ENCODE measurements around the gene GNPTG. TPM values are rescaled to one million over a fixed set of nuclear protein-coding genes. Genes with fewer than 3 reads are reported as not detected.

The GNPTG gene
- 18.5 and 23.9 TPM in 2 replicates for total RNA-seq

GRCh38 chr16:1351582-1352362, at the start of gene GNPTG, which contains the start of gene TSR3:
Gene GNPTG, plus strand, starts transcription at chr16:1351931. Its CDS starts 35 bp downstream, at chr16:1351966.
Gene TSR3, minus strand, starts transcription at chr16:1351878. Its CDS starts 74 bp downstream, at chr16:1351804.

GRCh38 chr16:1308977-1309885, 42.5 kb upstream of the GNPTG start, which contains the start of gene UBE2I:
Gene UBE2I, plus strand, starts transcription at chr16:1309636. Its CDS starts 4,395 bp downstream, at chr16:1314031.

GRCh38 chr16:1333149-1333812, 18.4 kb upstream of the GNPTG start, which contains the start of gene BAIAP3:
Gene BAIAP3, plus strand, starts transcription at chr16:1333645. Its CDS starts 4,905 bp downstream, at chr16:1338550.

Other genes with a start within 250 kb of the GNPTG start
- gene CACNA1H, start 198.8 kb upstream of the GNPTG start, total RNA-seq, result under 0.01 TPM in 1 of 2 replicates, not detected in the other
- not detected in 2 replicates for gene TPSG1, start 126.7 kb upstream of the GNPTG start, total RNA-seq
- not detected in 2 replicates for gene TPSB2, start 121.7 kb upstream of the GNPTG start, total RNA-seq
- not detected in 2 replicates for gene TPSAB1, start 111.2 kb upstream of the GNPTG start, total RNA-seq
- not detected in 2 replicates for gene TPSD1, start 95.9 kb upstream of the GNPTG start, total RNA-seq
- gene UBE2I, start 42.3 kb upstream of the GNPTG start, total RNA-seq, result 82.0 and 102 TPM in 2 replicates
- 0.29 and 0.53 TPM in 2 replicates for gene BAIAP3, start 18.3 kb upstream of the GNPTG start, total RNA-seq
- gene TSR3, start 53 bp upstream of the GNPTG start, total RNA-seq, result 49.1 and 49.2 TPM in 2 replicates
- 12.1 and 17.7 TPM in 2 replicates for gene UNKL, start 62.8 kb downstream of the GNPTG start, total RNA-seq
- gene UQCC4, start 68.8 kb downstream of the GNPTG start, total RNA-seq, result 10.8 and 13.1 TPM in 2 replicates
- gene PERCC1, start 79.1 kb downstream of the GNPTG start, total RNA-seq, result not detected in 2 replicates
- gene CCDC154, start 92.6 kb downstream of the GNPTG start, total RNA-seq, result 0.07 TPM in 1 of 2 replicates, not detected in the other
- gene CLCN7, start 123.1 kb downstream of the GNPTG start, total RNA-seq, result 48.3 and 62.9 TPM in 2 replicates
- gene PTX4, start 137.0 kb downstream of the GNPTG start, total RNA-seq, result not detected in 2 replicates
- gene TELO2, start 141.4 kb downstream of the GNPTG start, total RNA-seq, result 28.6 and 28.8 TPM in 2 replicates
- gene TMEM204, start 181.7 kb downstream of the GNPTG start, total RNA-seq, result 14.9 and 24.1 TPM in 2 replicates

Measured in thoracic aorta endothelial cell (primary cell).